Mesenchymal stem cell (in vitro differentiated cells and primary cell): ENCODE data around the gene ASCC2.
A peak's percentile ranks its signal among the peaks of the same experiment; 100 is the strongest.
"Not testable (repeated sequence)": the region's sequence is repeated elsewhere in the genome, so short reads cannot be mapped to it uniquely, and the experiment has no call there.

Source experiments
- DNase-seq: peaks from one replicate; pipeline ENCODE4 v3.0.0-alpha.2; 2013
- H2AFZ ChIP-seq: one replicate; pipeline ENCODE4 v1.6.1; 2013; ENCODE audit warnings: low read depth, mild to moderate bottlenecking, control low read depth, inconsistent platforms, low read length, moderate library complexity
- H2AK5ac ChIP-seq: 2 replicates; pipeline ENCODE4 v1.6.1; 2013; ENCODE audit warnings: low read length, moderate library complexity, mild to moderate bottlenecking, inconsistent platforms; ENCODE audit not compliant: severe bottlenecking
- H2BK120ac ChIP-seq: one replicate; pipeline ENCODE4 v1.6.1; 2013; ENCODE audit warnings: low read depth, mild to moderate bottlenecking, inconsistent platforms, low read length, moderate library complexity
- H2BK12ac ChIP-seq, 2 experiments: one replicate each; pipeline ENCODE4 v1.6.1; 2013; ENCODE audit warnings: inconsistent platforms in 2 of 2, low read length in 2 of 2, mild to moderate bottlenecking in 2 of 2, moderate library complexity in 2 of 2, control low read depth in 1 of 2
- H2BK15ac ChIP-seq: one replicate; pipeline ENCODE4 v1.6.1; 2013; ENCODE audit warnings: mild to moderate bottlenecking, low read depth, inconsistent platforms; ENCODE audit not compliant: poor library complexity, severe bottlenecking
- H2BK5ac ChIP-seq: 2 replicates; pipeline ENCODE4 v1.6.1; 2013; ENCODE audit warnings: low read depth, mild to moderate bottlenecking, low read length, control low read depth, inconsistent platforms; ENCODE audit not compliant: poor library complexity, severe bottlenecking
- H3K14ac ChIP-seq, 2 experiments: one replicate each; pipeline ENCODE4 v1.6.1; 2013; ENCODE audit warnings: inconsistent platforms in 2 of 2, low read length in 2 of 2, control low read depth in 1 of 2, mild to moderate bottlenecking in 1 of 2, moderate library complexity in 1 of 2
- H3K18ac ChIP-seq, 2 experiments: one replicate each; pipeline ENCODE4 v1.6.1; 2013; ENCODE audit warnings: inconsistent platforms in 2 of 2, low read length in 2 of 2, control low read depth in 1 of 2, low read depth in 1 of 2, mild to moderate bottlenecking in 1 of 2
- H3K23ac ChIP-seq, 2 experiments: one replicate each; pipeline ENCODE4 v1.6.1; 2013; ENCODE audit warnings: inconsistent platforms in 2 of 2, low read length in 2 of 2, mild to moderate bottlenecking in 2 of 2, moderate library complexity in 2 of 2, control low read depth in 1 of 2
- H3K27ac ChIP-seq: 2 replicates; pipeline ENCODE4 v1.5.1; 2013; ENCODE audit warnings: mild to moderate bottlenecking, moderate library complexity, low read length, control low read depth, inconsistent platforms; ENCODE audit not compliant: poor library complexity, severe bottlenecking
- H3K27me3 ChIP-seq, 2 experiments: 2 replicates each; pipeline versions ENCODE4 v1.6.1 to v1.7.0; 2013; ENCODE audit warnings: low read length in 2 of 2, mild to moderate bottlenecking in 2 of 2, moderate library complexity in 2 of 2, control low read depth in 1 of 2, inconsistent platforms in 1 of 2; ENCODE audit not compliant: control insufficient read depth in 1 of 2, insufficient read depth in 1 of 2
- H3K36me3 ChIP-seq, 2 experiments: 2 replicates each; pipeline versions ENCODE4 v1.6.1 to v1.7.0; 2013; ENCODE audit warnings: low read length in 2 of 2, control low read depth in 1 of 2, inconsistent platforms in 1 of 2, low read depth in 1 of 2, mild to moderate bottlenecking in 1 of 2; ENCODE audit not compliant: insufficient read depth in 2 of 2, control insufficient read depth in 1 of 2
- H3K4ac ChIP-seq, 2 experiments: one replicate each; pipeline ENCODE4 v1.6.1; 2013; ENCODE audit warnings: inconsistent platforms in 2 of 2, low read length in 2 of 2, mild to moderate bottlenecking in 2 of 2, moderate library complexity in 2 of 2, control low read depth in 1 of 2, low read depth in 1 of 2
- H3K4me1 ChIP-seq: 2 replicates; pipeline ENCODE4 v1.6.1; 2013; ENCODE audit warnings: low read depth, low read length, control low read depth; ENCODE audit not compliant: control insufficient read depth, insufficient read depth
- H3K4me2 ChIP-seq: 2 replicates; pipeline ENCODE4 v1.6.1; 2013; ENCODE audit warnings: low read length, mild to moderate bottlenecking, inconsistent platforms; ENCODE audit not compliant: poor library complexity, severe bottlenecking
- H3K4me3 ChIP-seq, 2 experiments: 2 replicates each; pipeline versions ENCODE4 v1.5.1 to v1.7.0; 2013; ENCODE audit warnings: low read length in 2 of 2, mild to moderate bottlenecking in 2 of 2, control low read depth in 1 of 2, low read depth in 1 of 2; ENCODE audit not compliant: insufficient read depth in 1 of 2
- H3K79me1 ChIP-seq: replicated peaks from 2 replicates; pipeline ENCODE4 v1.6.1; 2013; ENCODE audit warnings: mild to moderate bottlenecking, control low read depth, low read length, inconsistent platforms; ENCODE audit not compliant: poor library complexity, severe bottlenecking
- H3K9ac ChIP-seq: 2 replicates; pipeline ENCODE4 v1.7.0; 2013; ENCODE audit warnings: mild to moderate bottlenecking, low read length, moderate library complexity
- H3K9me3 ChIP-seq: 2 replicates; pipeline ENCODE4 v1.7.0; 2013; ENCODE audit warnings: mild to moderate bottlenecking, low read length; ENCODE audit not compliant: control insufficient read depth
- H4K8ac ChIP-seq: one replicate; pipeline ENCODE4 v1.6.1; 2013; ENCODE audit warnings: inconsistent platforms, mild to moderate bottlenecking, low read length, moderate library complexity
- H4K91ac ChIP-seq: one replicate; pipeline ENCODE4 v1.6.1; 2013; ENCODE audit warnings: mild to moderate bottlenecking, low read length, inconsistent platforms
- WGBS: methylation state at CpG from one replicate; pipeline ENCODE4 v1.1.7; 2013; ENCODE audit warnings: mixed read lengths; 5-methylcytosine and 5-hydroxymethylcytosine counted together

ASCC2 gene

GRCh38 chr22:29840498-29840897 lies 2.4 kb upstream of the ASCC2 start:
- Histone ChIP-seq H3K27me3 (no peaks in the 10 kb centered on the region), H2AK5ac (no peak overlapping the region), H2BK12ac (no peak overlapping the region), H4K91ac (no peak overlapping the region), H3K18ac (no peak overlapping the region), H3K4me1 (peaks cover 7% of the 10 kb centered on the region), H2BK120ac (no peak overlapping the region), H3K9me3 (no peaks in the 10 kb centered on the region), H2BK5ac (no peak overlapping the region), H4K8ac (no peak overlapping the region), H3K79me1 (peaks cover 11% of the 10 kb centered on the region), H3K36me3 (peaks cover 2 to 4% of the 10 kb centered on the region in 2 experiments), H3K9ac (no peak overlapping the region), H3K27ac (no peak overlapping the region), H3K23ac (no peak overlapping the region), H2AFZ (no peak overlapping the region), H3K4ac (no peak overlapping the region), H3K4me3 (no peak overlapping the region), H3K14ac (no peak overlapping the region), H3K4me2 (no peak overlapping the region), H2BK15ac (no peak overlapping the region)
- peak; percentile 62 for DNase-seq

GRCh38 chr22:29839039-29839438 lies 965 bp upstream of the ASCC2 start:
- Histone ChIP-seq H3K79me1 (peaks cover 20% of the 10 kb centered on the region), H3K4me1 (peaks cover 7% of the 10 kb centered on the region), H2AFZ (no peak overlapping the region), H3K4ac (no peak overlapping the region), H2BK15ac (no peak overlapping the region), H4K91ac (no peak overlapping the region), H4K8ac (peak overlapping the region; percentile 27), H2BK12ac (no peak overlapping the region), H3K9ac (peak overlapping the region; percentile 95), H3K14ac (no peak overlapping the region), H3K9me3 (no peaks in the 10 kb centered on the region), H3K27me3 (no peaks in the 10 kb centered on the region), H3K4me2 (no peak overlapping the region), H3K27ac (no peak overlapping the region), H3K18ac (no peak overlapping the region), H3K36me3 (peaks cover 5 to 13% of the 10 kb centered on the region in 2 experiments), H3K23ac (no peak overlapping the region), H2BK120ac (no peak overlapping the region), H3K4me3 (no peak overlapping the region), H2BK5ac (no peak overlapping the region), H2AK5ac (no peak overlapping the region)
- no peak for DNase-seq
- WGBS: no CpG with 5 or more reads among the region's 1 CpG

DNA sequence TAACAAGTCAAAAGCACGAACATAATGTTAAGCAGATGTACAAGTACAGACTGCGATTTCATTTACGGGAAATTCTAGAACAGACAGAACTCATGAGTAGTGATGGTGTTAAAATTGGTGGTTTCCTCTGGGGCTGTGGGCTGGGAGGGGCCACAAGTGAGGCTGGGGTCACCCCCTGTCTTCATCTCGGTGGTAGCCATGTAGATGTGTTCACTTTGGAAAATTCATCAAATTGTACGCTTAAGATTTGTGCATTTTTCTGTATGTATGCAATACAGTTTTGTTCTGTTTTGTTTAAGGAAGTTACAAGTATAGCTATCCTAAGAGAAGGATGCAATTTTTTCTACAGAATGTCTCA lies 504 bp upstream of the ASCC2 start:
- no peak overlapping the region for H2AFZ ChIP-seq
- DNase-seq: no peak
- peak overlapping the region; percentile 44 for H3K27ac ChIP-seq
- H3K36me3 ChIP-seq: peaks cover 5 to 16% of the 10 kb centered on the region in 2 experiments
- no peaks in the 10 kb centered on the region for H3K27me3 ChIP-seq
- H3K9ac ChIP-seq: peak overlapping the region; percentile 95
- peak overlapping the region in 1 of 2 experiments; percentile 29 for H2BK12ac ChIP-seq
- WGBS: 83% methylated on average over 5 of the region's 5 CpGs
- H2BK5ac ChIP-seq: no peak overlapping the region
- no peak overlapping the region for H2BK15ac ChIP-seq
- H3K18ac ChIP-seq: peak overlapping the region in 1 of 2 experiments; percentile 64
- no peak overlapping the region for H4K91ac ChIP-seq
- peaks cover 7% of the 10 kb centered on the region for H3K4me1 ChIP-seq
- no peak overlapping the region for H3K23ac ChIP-seq
- peaks cover 21% of the 10 kb centered on the region for H3K79me1 ChIP-seq
- H4K8ac ChIP-seq: peak overlapping the region; percentile 80
- H2BK120ac ChIP-seq: no peak overlapping the region
- peak overlapping the region in 1 of 2 experiments; percentile 86 for H3K4me3 ChIP-seq
- no peak overlapping the region for H2AK5ac ChIP-seq
- H3K4ac ChIP-seq: peak overlapping the region in 1 of 2 experiments; percentile 85
- H3K14ac ChIP-seq: no peak overlapping the region
- peak overlapping the region; percentile 66 for H3K4me2 ChIP-seq
- no peaks in the 10 kb centered on the region for H3K9me3 ChIP-seq

- not testable (repeated sequence) for H4K8ac ChIP-seq, DNase-seq, H3K4me1 ChIP-seq, H3K9ac ChIP-seq, H3K23ac ChIP-seq, H3K9me3 ChIP-seq, H2BK15ac ChIP-seq, H3K14ac ChIP-seq, H3K27me3 ChIP-seq, H2AK5ac ChIP-seq, H2BK5ac ChIP-seq, H2AFZ ChIP-seq, H3K27ac ChIP-seq, H2BK120ac ChIP-seq, H4K91ac ChIP-seq, H3K18ac ChIP-seq, H2BK12ac ChIP-seq, H3K4ac ChIP-seq
- H3K4me2 ChIP-seq: peak overlapping the region; percentile 48
- H3K36me3 ChIP-seq: peaks cover 12 to 28% of the 10 kb centered on the region in 2 experiments
- WGBS: 93% methylated on average over 18 of the region's 18 CpGs
- peaks cover 31% of the 10 kb centered on the region for H3K79me1 ChIP-seq
- peak overlapping the region in 1 of 2 experiments; percentile 86 for H3K4me3 ChIP-seq
Measured at GRCh38 chr22:29836791-29837370, 1.2 kb downstream of the ASCC2 start.
